GM19324 (cell line): Measurements from ENCODE around the gene STT3A.

Source experiments
- ATAC-seq: cut with Tn5 transposase; IDR thresholded peaks from one replicate; pipeline ENCODE4 v1.9.1; 2021; ENCODE audit warnings: mild to moderate bottlenecking, moderate library complexity; ENCODE audit not compliant: unreplicated experiment, low FRiP score

STT3A gene

DNA sequence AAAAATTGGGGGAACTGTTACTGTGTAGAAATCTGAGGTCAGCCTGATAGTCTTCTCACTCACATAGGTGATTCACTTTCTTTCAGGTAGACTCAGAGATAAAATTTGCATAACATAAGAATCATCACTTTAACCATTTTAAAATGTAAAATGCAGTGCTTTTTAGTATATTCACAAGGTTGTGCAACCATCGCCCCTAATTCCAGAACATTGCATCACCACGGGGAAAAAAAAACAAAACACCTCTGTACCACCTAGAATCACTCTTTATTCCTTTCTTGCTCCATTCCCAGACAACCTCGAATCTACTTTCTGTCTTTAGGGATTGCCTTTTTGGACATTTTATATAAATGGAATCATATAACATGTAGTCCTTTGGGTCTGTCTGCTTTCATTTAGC, 53.2 kb downstream of the STT3A start:
- ATAC-seq, result no peak

DNA sequence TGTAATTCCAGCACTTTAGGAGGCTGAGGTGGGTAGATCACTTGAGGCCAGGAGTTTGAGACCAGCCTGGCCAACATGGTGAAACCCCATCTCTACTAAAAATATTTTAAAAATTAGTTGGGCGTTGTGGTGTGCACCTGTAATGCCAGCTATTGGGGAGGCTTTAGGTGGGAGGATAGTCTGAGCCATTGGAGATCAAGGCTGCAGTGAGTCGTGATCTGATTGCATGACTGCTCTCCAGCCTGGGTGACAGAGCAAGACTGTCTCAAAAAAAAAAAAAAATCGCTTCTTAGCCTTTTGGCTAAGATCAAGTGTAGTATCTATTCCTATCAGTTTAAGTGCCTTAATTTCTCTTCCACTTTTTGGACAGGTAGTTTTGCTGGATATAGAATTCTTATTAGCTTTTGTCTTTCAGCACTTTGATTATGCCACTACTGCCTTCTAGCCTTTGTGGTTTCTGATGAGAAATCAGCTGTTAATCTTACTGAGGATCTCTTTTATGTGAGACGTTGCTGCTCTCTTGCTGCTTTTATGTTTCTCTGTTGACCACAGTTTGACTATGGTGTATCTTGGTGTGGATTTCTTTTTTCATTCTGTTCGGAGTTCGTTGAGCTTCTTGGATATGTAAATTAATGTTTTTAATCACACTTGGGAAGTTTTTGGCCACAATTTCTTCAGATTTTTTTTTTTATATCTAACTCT, 57.0 kb downstream of the STT3A start:
- no peak for ATAC-seq

DNA sequence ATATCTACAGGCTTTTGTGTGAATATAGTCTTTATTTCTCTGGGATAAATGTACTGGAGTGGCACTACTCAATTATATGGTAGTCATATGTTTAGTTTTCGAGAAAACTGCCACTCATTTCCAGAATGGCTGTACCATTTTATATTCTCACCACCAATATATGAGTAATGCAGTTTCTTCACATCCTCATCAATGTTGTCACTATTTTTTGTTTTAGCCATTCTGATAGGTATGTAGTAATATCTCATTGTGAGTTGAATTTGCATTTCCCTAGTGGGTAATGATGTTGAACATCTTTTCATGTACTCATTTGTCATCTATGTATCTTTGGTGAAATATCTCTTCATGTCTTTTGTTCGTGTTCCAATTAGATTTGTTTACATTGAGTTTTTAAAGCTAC, 70.0 kb downstream of the STT3A start:
- no peak for ATAC-seq

DNA sequence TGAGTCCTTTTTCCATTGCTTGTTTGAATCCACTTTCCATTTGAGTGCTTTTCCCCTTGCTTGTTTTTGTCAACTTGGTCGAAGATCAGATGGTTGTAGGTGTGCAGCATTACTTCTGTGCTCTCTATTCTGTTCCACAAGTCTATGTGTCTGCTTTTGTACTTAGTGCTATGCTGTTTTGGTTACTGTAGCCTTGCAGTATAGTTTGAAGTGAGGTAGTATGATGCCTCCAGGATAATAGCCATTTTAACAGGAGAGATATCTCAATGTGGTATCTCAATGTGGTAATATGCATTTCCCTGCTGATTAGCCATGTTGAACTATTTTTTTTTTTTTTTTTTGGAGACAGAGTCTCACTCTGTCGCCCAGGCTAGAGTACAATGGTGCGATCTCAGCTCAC, 71.3 kb downstream of the STT3A start:
- ATAC-seq, result no peak

DNA sequence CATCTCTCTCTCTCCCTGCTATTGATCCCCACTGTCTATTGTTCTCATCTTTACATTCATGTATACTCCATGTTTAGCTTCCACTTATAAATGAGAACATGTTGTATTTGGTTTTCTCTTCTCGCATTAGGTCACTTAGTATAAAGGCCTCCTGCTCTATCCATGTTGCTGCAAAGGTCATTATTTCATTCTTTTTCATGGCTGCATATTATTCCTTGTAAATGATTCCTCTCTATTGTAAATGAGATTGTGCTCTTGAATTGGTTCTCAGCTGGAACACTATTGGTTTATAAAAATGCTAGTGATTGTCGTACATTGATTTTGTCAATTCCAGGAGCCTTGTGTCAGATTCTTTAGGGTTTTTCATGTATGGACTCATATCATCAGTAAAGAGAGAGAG, 74.5 kb downstream of the STT3A start:
- ATAC-seq, result no peak

DNA sequence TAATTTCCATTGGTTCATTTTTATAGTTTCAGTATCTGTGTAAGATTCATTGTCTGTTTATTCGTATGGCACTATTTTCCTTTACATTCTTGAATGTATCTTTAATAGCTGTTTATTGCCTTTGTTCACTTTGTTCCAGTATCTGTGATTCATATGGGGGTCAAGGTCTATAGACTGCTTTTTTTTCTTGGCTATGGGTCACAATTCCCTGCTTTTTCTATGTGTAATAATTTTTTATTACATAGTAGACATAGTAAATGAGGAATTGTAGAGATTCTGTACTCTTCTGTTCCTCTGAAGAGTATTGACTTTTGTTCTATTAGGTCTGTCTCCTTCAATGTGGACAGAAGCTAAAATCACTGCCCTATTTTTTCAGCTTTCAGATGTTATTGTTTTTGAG, 77.5 kb downstream of the STT3A start:
- no peak for ATAC-seq

DNA sequence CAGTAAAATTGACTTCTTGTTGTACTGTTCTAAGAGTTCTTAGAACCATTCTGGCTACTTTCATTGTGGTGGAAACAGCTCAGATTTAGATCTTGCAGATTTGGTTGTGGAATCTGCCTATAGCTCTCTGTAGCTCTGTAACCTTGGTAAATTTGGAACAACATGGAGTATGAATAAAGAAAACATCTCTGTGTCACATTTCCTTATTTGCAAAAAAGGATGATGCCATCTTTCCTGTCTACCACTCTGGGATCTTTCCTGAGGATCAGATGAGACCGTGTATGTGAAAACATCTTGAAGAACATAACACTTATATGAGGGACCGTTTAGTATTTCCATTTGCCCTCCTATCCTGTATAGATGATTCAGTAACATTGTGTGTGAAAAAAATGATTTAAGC, 78.9 kb downstream of the STT3A start:
- ATAC-seq, result no peak
